B cell (primary cell): Measurements from ENCODE around the gene CDK5RAP3.

Source experiments
- CTCF ChIP-seq: fragments of 200-600 bp; IDR thresholded peaks from one replicate; pipeline ENCODE4 v1.8.0; 2022; ENCODE audit warnings: antibody characterized with exemption, mild to moderate bottlenecking
- EZH2 ChIP-seq: IDR thresholded peaks from 2 replicates; pipeline ENCODE4 v1.6.1; 2012; ENCODE audit warnings: borderline replicate concordance, low read depth, mild to moderate bottlenecking, moderate library complexity, low read length; ENCODE audit not compliant: insufficient read depth, poor library complexity, severe bottlenecking

DNA sequence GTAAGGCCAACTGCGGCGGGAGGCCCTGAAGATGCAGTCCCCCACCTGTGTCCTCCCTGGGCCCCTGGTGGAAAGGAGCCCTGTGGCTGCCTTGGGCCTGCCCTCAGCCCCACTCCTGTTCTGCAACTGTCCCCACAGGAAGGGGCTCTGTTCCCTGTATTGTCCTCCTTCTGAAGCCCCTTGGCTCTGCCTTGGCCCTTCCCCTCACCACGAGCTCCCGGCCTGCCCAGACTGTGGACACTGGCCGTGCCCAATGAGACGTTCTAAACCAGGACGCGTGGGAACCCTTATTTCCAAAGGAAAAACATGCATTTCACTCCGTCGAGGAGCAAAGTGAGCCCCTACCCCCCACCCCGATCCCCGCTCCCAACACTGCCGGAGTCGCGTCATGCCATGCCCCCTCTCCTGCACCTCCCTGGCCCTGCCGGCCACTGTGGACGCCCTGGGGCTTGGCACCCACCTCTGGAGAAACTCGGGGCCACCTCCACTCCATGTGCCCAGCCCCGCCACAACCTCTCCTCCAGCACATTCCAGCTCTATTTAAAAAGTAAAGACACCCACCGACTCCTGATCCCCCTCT, 43.0 kb upstream of the CDK5RAP3 start:
- TF ChIP-seq CTCF (no peak), EZH2 (no peak)
